Tibial nerve (tissue), 4 donors: Measurements from ENCODE around the gene PPP2R2D.

Experiments used
- EP300 ChIP-seq, 2 donors: sonication (generic); formaldehyde crosslinking; IDR thresholded peaks; one replicate each; pipeline ENCODE4 v1.6.1; 2017; ENCODE audit warnings: antibody characterized with exemption in 2 of 2, mild to moderate bottlenecking in 1 of 2
- POLR2A ChIP-seq, 2 donors: fragments of 450-650 bp; IDR thresholded peaks; one replicate each; pipeline ENCODE4 v1.6.1; 2017; ENCODE audit warnings: antibody characterized with exemption in 2 of 2, mild to moderate bottlenecking in 2 of 2, moderate library complexity in 2 of 2
- TF ChIP-seq, protein P1 (sequence below), 5 experiments: fragments of 200-600 bp in 3 of 5; fragments of 450-650 bp in 2 of 5; sonication (generic) in 3 of 5; IDR thresholded peaks; one replicate each; pipeline ENCODE4 v1.5.1; 2016 to 2019; ENCODE audit warnings: antibody characterized with exemption in 5 of 5, mild to moderate bottlenecking in 3 of 5, moderate library complexity in 2 of 5

DNA sequence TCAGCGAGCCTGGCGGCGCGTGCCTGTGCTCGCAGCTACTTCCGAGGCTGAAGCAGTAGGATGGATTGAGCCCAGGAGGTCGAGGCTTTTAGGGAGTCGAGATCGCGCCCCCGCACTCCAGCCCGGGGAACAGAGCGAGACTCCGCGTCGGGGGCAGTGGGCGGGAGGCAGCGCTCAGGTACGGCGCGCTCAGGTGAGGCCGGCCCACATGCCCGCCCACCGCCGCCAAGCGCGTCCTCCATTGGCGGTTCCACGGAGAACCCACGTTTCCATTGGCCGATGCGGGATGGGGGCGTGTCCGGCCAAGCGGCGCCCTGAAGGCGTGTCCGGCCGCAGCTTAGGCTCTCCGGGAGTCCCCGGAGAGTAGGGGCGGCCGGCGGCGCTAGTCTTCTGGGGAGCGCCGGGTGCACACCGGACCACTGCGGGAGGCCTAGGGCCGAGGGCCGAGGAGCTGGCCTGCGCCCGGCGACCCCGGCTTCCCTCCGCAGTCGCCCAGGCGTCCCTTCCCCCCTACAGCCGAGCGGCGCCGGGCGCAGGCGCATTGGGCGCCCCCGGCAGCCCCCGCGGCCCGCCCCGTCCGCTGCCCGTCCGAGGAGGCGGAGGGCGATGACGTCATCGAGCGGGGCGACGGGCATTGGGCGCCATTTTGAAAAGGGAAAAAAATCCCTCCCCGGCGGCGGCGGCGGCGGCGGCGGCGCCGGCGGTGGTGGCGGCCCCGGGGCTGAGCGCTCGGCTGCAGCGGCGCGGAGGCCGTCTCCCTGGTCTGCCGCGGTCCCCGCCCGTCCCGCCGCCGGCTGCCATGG, at the start of gene PPP2R2D:
- TF ChIP-seq, protein P1, sequence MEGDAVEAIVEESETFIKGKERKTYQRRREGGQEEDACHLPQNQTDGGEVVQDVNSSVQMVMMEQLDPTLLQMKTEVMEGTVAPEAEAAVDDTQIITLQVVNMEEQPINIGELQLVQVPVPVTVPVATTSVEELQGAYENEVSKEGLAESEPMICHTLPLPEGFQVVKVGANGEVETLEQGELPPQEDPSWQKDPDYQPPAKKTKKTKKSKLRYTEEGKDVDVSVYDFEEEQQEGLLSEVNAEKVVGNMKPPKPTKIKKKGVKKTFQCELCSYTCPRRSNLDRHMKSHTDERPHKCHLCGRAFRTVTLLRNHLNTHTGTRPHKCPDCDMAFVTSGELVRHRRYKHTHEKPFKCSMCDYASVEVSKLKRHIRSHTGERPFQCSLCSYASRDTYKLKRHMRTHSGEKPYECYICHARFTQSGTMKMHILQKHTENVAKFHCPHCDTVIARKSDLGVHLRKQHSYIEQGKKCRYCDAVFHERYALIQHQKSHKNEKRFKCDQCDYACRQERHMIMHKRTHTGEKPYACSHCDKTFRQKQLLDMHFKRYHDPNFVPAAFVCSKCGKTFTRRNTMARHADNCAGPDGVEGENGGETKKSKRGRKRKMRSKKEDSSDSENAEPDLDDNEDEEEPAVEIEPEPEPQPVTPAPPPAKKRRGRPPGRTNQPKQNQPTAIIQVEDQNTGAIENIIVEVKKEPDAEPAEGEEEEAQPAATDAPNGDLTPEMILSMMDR (IDR thresholded peaks at IDR 0.05): peak in 2 of 5 experiments; percentile 6 to 26
- TF ChIP-seq POLR2A (IDR thresholded peaks at IDR 0.05) (peak; percentile 17 to 57), EP300 (IDR thresholded peaks at IDR 0.05) (peak in 1 of 2 donors; percentile 56)
